HG03439 (cell line): Measurements from ENCODE around the gene GPR26.

Experiments
- ATAC-seq: cut with Tn5 transposase; IDR thresholded peaks from one replicate; pipeline ENCODE4 v1.9.1; 2021; ENCODE audit warnings: mild to moderate bottlenecking, moderate library complexity; ENCODE audit not compliant: unreplicated experiment

Gene GPR26

GRCh38 chr10:123666318-123667236 is at the start of gene GPR26:
Gene GPR26, plus strand, starts transcription at chr10:123666355. Its CDS starts 53 bp downstream, at chr10:123666408.
- no peak for ATAC-seq

GRCh38 chr10:123618224-123618623 is 47.9 kb upstream of the GPR26 start:
- no peak for ATAC-seq

DNA sequence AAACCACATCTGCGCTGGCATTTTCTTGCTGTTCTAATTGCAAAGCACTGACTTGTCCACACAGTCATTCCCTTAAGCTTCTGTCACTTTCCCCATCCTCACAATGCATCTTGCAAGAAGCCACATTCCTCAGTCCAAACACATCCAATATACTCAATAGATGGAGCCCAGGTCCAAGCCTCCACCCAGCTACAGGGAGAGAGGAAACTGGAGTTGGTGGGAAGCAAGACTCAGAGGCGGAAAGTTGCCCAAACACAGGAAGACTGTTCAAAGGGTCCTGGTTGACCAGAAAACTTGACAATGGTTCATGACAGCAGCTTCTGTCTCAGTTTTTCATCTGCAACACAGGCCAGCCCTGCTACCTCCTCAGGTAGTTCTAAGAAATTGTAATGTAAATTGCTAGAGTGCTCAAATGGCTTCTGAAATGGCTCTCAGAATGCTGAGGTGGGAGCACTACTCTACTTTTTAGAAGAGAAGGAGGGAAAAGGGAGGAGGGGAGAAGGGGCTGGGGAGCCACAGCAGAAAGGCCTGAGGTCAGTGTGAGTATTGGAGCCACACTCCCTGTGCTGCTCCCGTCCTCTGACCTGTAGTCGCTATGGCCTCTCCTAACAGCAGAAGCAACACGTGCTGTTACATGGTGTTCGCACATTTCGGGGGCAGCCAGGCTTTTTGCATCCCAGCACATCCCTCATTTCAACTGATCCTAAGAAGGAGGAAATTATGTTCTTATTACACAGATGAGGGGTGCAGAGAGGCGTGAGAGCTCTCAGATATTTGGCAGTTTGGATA is 46.9 kb upstream of the GPR26 start:
- ATAC-seq: no peak

DNA sequence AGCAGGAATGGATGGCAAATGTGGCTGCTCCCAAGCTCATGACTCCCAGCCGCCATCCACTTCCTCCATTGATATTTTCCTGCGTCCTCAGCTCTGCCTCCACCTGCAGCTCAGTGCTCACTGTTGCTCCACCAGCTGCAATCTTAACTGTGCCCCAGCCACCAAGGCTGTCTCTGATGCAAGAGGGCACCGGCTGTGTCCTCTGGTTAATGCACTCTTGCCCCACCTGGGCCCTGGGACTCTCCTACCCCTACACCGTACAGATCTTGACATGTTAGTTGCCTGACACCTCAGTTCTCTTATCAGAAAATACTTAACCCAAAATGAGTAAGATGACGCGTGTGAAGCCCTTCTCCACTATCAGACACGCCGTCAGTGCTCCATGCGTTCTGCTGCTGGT is 45.5 kb upstream of the GPR26 start:
- ATAC-seq: no peak

DNA sequence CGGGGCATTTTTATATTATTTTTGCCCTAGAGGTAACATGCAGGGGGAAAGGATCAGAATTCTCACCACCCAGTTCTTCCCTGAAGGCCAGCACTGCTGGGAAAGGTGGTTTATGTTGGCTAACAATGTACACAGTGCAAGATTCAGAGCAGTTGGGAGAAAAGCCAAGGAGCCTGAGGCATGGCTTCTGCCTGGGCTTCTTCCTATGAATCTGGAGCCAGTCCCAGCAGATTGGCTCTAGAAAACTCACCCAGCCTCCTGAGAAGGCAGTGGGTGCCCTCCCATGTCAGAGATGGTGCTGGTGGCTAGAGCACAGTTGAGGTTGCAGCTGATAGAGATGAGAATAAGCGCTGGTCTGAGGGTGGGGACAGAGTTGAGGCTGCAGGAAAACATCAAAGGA is 44.7 kb upstream of the GPR26 start:
- ATAC-seq: no peak

GRCh38 chr10:123621916-123622315 is 44.2 kb upstream of the GPR26 start:
- no peak for ATAC-seq

GRCh38 chr10:123622381-123622780 is 43.8 kb upstream of the GPR26 start:
- no peak for ATAC-seq

DNA sequence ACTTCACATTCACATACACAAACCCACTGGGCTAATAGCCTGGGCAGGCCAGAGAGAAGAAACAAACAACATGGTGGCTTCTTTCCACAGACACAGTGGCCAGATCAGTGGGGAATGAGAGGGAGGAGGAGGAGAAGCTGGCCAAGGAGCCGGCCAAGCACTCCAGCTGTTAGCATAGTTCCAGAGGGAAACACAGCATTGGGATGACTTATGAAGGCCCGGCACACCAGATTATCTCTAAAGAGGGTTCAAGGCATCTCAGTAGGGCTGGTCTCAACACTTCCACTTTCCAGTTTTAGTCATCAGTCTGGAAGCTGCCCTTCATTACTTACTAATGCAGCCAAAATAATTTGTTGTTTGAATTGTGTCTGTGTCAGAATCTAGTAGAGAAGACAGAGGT is 42.1 kb upstream of the GPR26 start:
- ATAC-seq: no peak

- no peak for ATAC-seq
Measured at GRCh38 chr10:123633106-123633505, 33.0 kb upstream of the GPR26 start.

DNA sequence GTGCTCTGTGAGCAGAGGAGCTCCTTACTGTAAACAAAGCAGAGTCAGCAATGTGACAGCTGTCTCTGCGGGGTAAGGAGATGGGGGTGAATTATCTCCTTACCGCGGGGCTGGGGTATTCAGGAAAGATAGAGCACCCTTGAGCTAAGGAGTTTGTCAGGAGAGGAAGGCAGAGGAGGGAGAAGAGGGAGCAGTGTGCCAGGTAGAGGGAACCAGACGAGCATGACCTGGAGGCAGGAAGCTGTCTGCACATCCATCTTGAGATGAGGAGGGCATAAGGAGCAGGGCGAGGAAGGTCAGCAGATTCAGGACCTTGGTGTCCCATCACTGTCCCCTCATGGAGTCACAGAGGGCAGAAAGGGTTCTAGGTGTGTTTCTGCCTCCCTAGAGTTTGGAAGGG is 32.5 kb upstream of the GPR26 start:
- ATAC-seq: no peak

DNA sequence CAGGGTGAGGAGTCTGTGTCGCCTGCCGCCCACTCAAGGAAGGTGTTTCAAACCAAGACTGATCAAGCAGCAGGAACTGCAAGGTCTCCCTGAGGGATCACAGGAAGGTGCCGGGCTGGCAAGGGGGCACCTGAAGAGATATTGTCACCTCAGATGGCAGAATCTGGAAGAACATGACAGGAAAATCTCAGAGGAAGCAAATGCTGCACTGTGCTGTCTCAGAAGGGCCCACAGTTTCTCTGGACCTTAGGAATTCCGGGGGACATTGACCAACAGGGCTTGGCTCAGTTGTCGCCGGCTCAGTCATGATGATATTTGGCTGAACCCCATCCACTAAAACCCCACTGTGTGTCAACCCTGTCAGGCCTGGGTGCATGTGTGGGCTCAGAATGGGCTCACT is 31.9 kb upstream of the GPR26 start:
- no peak for ATAC-seq

GRCh38 chr10:123635131-123635530 is 31.0 kb upstream of the GPR26 start:
- no peak for ATAC-seq

GRCh38 chr10:123635745-123636144 is 30.4 kb upstream of the GPR26 start:
- ATAC-seq: no peak

- no peak for ATAC-seq
Measured at GRCh38 chr10:123636598-123637325, 29.4 kb upstream of the GPR26 start.

GRCh38 chr10:123637326-123637880 is 28.8 kb upstream of the GPR26 start:
- no peak for ATAC-seq

GRCh38 chr10:123639131-123639530 is 27.0 kb upstream of the GPR26 start:
- no peak for ATAC-seq

DNA sequence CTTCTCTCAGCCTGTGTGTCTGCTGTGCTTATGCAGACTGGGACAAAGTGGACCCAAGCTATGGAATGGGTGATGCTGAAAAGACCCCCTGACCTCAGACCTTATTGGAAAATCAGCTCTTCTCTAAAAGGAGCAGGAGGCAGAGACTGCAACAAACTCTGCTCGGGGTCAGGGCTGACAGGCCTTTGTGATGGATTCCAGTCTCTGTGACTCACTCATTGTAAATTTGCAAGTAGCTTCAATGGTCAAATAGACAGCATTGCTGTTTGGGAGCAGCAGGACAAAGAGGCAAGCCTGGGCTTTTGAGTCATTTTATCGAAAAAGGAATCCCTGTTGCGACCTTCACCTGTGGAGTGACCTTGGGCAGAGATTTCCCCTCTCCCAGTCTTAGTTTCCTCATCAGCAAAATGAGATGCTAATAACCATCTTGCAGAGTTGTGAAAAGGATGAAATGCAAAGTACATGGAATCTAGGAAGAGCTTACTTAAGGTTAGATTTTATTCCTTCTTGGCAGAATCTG is 26.1 kb upstream of the GPR26 start:
- ATAC-seq: no peak

DNA sequence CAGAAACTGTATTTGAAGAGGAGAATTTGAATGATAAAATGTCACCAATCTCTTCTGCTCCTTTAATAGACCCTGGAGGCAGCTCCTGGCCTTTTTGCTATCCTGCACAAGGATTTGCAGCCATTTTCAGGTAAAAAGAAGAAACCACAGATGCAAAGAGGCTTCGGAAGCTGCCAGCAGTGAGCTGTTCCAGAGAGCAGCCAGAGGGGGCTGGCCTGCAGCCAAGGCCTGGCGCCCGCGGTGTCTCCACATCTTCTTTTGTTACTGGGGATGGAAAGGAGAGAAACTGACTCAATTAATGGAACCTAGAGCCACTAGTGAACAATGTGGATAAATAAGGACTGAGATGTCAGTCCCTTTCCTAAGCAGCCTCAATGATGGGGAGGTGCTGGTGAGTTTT is 23.9 kb upstream of the GPR26 start:
- ATAC-seq: no peak

- no peak for ATAC-seq
Measured at GRCh38 chr10:123642697-123643096, 23.5 kb upstream of the GPR26 start.

DNA sequence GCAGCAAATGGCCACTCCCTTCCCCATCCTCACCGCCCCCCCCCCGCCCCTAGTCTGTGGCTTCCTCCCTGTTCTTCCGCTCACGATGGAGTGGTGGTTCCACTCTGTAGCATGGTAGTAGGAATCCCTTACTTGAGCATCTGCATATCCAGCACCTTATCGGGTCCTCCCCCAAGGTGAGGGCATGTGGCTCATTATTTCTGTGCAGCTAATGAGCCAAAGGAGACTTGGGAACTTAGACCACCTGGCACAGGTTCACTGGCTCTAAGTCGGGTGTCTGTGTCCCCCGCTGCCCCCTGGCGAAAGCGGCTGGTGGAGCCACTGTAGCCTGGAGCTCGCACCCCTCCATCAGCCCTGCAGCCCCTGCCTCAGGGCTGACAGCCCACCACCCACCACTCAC is 22.8 kb upstream of the GPR26 start:
- ATAC-seq: no peak

GRCh38 chr10:123645016-123645415 is 21.1 kb upstream of the GPR26 start:
- no peak for ATAC-seq
